OCI-LY7 (cell line): ENCODE data around the gene RNF150. TPM values are rescaled to one million over a fixed set of nuclear protein-coding genes. Genes with fewer than 3 reads are reported as not detected.

Experiments
- BruUV-seq: library from RNA; stranded (reverse); fragments of 400-500 nt; replicated peaks from 2 replicates; lab custom pipeline; 2021; lab: Mats Ljungman, UMichigan
- CTCF ChIA-PET: fragments of 300-600 bp; sonication (Branson Sonifier 250); formaldehyde crosslinking; loops from one replicate; lab custom pipeline; 2022; ENCODE audit warnings: antibody characterized with exemption; ENCODE audit not compliant: unreplicated experiment; lab: Charles Lee
- POLR2A ChIA-PET: fragments of 300-600 bp; sonication (Branson Sonifier 250); formaldehyde crosslinking; loops from one replicate; lab custom pipeline; 2022; ENCODE audit warnings: antibody characterized with exemption; lab: Charles Lee
- DNase-seq: peaks from one replicate; pipeline ENCODE4 v3.0.0-alpha.2; 2015; ENCODE audit warnings: low spot score
- H2AFZ ChIP-seq: fragments of 200-600 bp; sonication (generic), shearing (Covaris generic); 2 replicates; pipeline ENCODE4 v1.6.1; 2014; ENCODE audit warnings: mild to moderate bottlenecking, antibody characterized with exemption, low read length, moderate library complexity
- H3K27ac ChIP-seq: fragments of 200-600 bp; sonication (generic); 2 replicates; pipeline ENCODE4 v1.5.1; 2014; ENCODE audit warnings: mixed run types, low read depth, mild to moderate bottlenecking, moderate library complexity, low read length, inconsistent platforms; ENCODE audit not compliant: poor library complexity, severe bottlenecking
- H3K36me3 ChIP-seq: fragments of 200-600 bp; sonication (generic); 2 replicates; pipeline ENCODE4 v1.6.1; 2014; ENCODE audit warnings: mild to moderate bottlenecking, antibody characterized with exemption, low read length, moderate library complexity, mixed read lengths; ENCODE audit not compliant: insufficient read depth
- H3K4me1 ChIP-seq: fragments of 200-600 bp; sonication (generic); 2 replicates; pipeline ENCODE4 v1.5.1; 2014; ENCODE audit warnings: mild to moderate bottlenecking, low read length; ENCODE audit not compliant: insufficient read depth, poor library complexity, severe bottlenecking
- H3K4me2 ChIP-seq: fragments of 200-600 bp; sonication (generic); 2 replicates; pipeline ENCODE4 v1.6.1; 2014; ENCODE audit warnings: mild to moderate bottlenecking, low read length
- H3K4me3 ChIP-seq: fragments of 200-600 bp; sonication (generic); 2 replicates; pipeline ENCODE4 v1.5.1; 2014; ENCODE audit warnings: mild to moderate bottlenecking, low read depth, low read length; ENCODE audit not compliant: poor library complexity, severe bottlenecking
- H3K79me2 ChIP-seq: fragments of 200-600 bp; sonication (generic); 2 replicates; pipeline ENCODE4 v1.6.1; 2016; ENCODE audit warnings: low read depth, mild to moderate bottlenecking, low read length, moderate library complexity, mixed read lengths; ENCODE audit not compliant: insufficient read depth
- H3K9me2 ChIP-seq: fragments of 200-600 bp; sonication (generic); 2 replicates; pipeline ENCODE4 v1.6.1; 2016; ENCODE audit warnings: mild to moderate bottlenecking, low read length, mixed read lengths; ENCODE audit not compliant: insufficient read depth
- H3K9me3 ChIP-seq: fragments of 200-600 bp; sonication (generic); 2 replicates; pipeline ENCODE4 v1.6.1; 2014; ENCODE audit warnings: mild to moderate bottlenecking, mixed run types, low read length, mixed read lengths
- H4K20me1 ChIP-seq: fragments of 200-600 bp; sonication (generic); 2 replicates; pipeline ENCODE4 v1.6.1; 2014; ENCODE audit warnings: mild to moderate bottlenecking, antibody characterized with exemption, low read length, moderate library complexity, mixed read lengths; ENCODE audit not compliant: insufficient read depth
- EZH2phosphoT487 ChIP-seq: fragments of 200-600 bp; sonication (generic); IDR thresholded peaks from 2 replicates; pipeline ENCODE4 v1.6.1; 2018; ENCODE audit warnings: low read depth, borderline replicate concordance, mild to moderate bottlenecking, mixed run types, antibody characterized with exemption, low read length, moderate library complexity, mixed read lengths
- intact Hi-C: fragments of 100-400 bp; cut with micrococcal nuclease; formaldehyde crosslinking; loops from one replicate; pipeline ENCODE4 v1.10.0; 2022; ENCODE audit not compliant: unreplicated experiment
- total RNA-seq, 2 experiments: library from RNA; depleted of rRNA in 1 of 2; stranded (reverse); fragments of >200 nt in 1 of 2; shearing (Covaris generic) in 1 of 2; gene quantifications; 2 replicates each; pipeline ENCODE4 v1.2.3, GENCODE V29; 2014 to 2022
- TF ChIP-seq, protein P1 (sequence below): fragments of 200-600 bp; sonication (generic); conservative IDR thresholded peaks from 2 replicates; pipeline ENCODE4 v1.5.1; 2014; ENCODE audit warnings: mild to moderate bottlenecking, antibody characterized with exemption, low read length, moderate library complexity, mixed read lengths

Gene RNF150
- total RNA-seq, 2 experiments from 2014 or later = not detected

DNA sequence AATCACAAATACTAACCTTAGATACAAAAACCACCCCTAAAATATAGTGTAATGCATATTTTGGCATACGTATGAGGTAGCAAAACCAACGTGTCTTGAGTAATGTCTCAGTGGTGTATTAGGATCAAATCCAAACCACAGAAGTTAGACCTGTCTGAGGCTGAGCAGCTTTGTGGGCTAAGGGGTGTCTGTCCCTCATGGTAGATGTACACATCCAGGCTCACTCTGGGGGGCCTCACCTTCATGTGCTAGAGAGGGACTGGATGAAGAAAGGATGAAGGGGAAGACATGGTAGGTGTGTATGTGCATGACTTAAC is 189.1 kb downstream of the RNF150 start:
- Histone ChIP-seq H3K27ac (no peak overlapping the region), H3K4me3 (no peak overlapping the region), H3K4me2 (no peak overlapping the region), H2AFZ (no peak overlapping the region), H4K20me1 (no peaks in the 10 kb centered on the region), H3K9me2 (no peaks in the 10 kb centered on the region), H3K36me3 (no peaks in the 10 kb centered on the region), H3K9me3 (no peaks in the 10 kb centered on the region), H3K79me2 (no peaks in the 10 kb centered on the region), H3K4me1 (no peaks in the 10 kb centered on the region)
- ChIA-PET CTCF (no interaction called here), POLR2A (no interaction called here)
- no peak for TF ChIP-seq EZH2phosphoT487
- TF ChIP-seq, protein P1, sequence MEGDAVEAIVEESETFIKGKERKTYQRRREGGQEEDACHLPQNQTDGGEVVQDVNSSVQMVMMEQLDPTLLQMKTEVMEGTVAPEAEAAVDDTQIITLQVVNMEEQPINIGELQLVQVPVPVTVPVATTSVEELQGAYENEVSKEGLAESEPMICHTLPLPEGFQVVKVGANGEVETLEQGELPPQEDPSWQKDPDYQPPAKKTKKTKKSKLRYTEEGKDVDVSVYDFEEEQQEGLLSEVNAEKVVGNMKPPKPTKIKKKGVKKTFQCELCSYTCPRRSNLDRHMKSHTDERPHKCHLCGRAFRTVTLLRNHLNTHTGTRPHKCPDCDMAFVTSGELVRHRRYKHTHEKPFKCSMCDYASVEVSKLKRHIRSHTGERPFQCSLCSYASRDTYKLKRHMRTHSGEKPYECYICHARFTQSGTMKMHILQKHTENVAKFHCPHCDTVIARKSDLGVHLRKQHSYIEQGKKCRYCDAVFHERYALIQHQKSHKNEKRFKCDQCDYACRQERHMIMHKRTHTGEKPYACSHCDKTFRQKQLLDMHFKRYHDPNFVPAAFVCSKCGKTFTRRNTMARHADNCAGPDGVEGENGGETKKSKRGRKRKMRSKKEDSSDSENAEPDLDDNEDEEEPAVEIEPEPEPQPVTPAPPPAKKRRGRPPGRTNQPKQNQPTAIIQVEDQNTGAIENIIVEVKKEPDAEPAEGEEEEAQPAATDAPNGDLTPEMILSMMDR = no peak
- intact Hi-C loops = no loop called here
- DNase-seq = no peak
- no TSS peak for BruUV-seq

- no peaks in the 10 kb centered on the region for H3K4me1 ChIP-seq
- no peak for TF ChIP-seq EZH2phosphoT487
- TF ChIP-seq, protein P1 = no peak
- no peaks in the 10 kb centered on the region for H3K79me2 ChIP-seq
- no peak overlapping the region for H2AFZ ChIP-seq
- ChIA-PET CTCF (no interaction called here), POLR2A (no interaction called here)
- H3K36me3 ChIP-seq = no peaks in the 10 kb centered on the region
- no peak overlapping the region for H3K4me2 ChIP-seq
- H3K4me3 ChIP-seq = no peak overlapping the region
- no peaks in the 10 kb centered on the region for H3K9me2 ChIP-seq
- DNase-seq = no peak
- no peaks in the 10 kb centered on the region for H4K20me1 ChIP-seq
- H3K9me3 ChIP-seq = no peaks in the 10 kb centered on the region
- H3K27ac ChIP-seq = no peak overlapping the region
- no TSS peak for BruUV-seq
- intact Hi-C loops = no loop called here
Measured at GRCh38 chr4:140943486-140944198, 189.6 kb downstream of the RNF150 start.

- Histone ChIP-seq H2AFZ (no peak overlapping the region), H3K9me2 (no peaks in the 10 kb centered on the region), H3K79me2 (no peaks in the 10 kb centered on the region), H3K4me1 (no peaks in the 10 kb centered on the region), H3K9me3 (no peaks in the 10 kb centered on the region), H3K36me3 (no peaks in the 10 kb centered on the region), H3K27ac (no peak overlapping the region), H4K20me1 (no peaks in the 10 kb centered on the region), H3K4me3 (no peak overlapping the region), H3K4me2 (no peak overlapping the region)
- BruUV-seq = no TSS peak
- CTCF ChIA-PET = no interaction called here
- TF ChIP-seq, protein P1 = no peak
- no peak for TF ChIP-seq EZH2phosphoT487
- intact Hi-C loops = no loop called here
- no peak for DNase-seq
- POLR2A ChIA-PET = interaction anchor here (0.8 to 1.4 kb wide), 2 partner anchors 51 to 151 kb away, joined by 4 to 5 read pairs; no protein-coding TSS in a partner anchor
Measured at GRCh38 chr4:140940589-140940988, 192.7 kb downstream of the RNF150 start.
